ENCODE results near the gene CDH24.

DNA sequence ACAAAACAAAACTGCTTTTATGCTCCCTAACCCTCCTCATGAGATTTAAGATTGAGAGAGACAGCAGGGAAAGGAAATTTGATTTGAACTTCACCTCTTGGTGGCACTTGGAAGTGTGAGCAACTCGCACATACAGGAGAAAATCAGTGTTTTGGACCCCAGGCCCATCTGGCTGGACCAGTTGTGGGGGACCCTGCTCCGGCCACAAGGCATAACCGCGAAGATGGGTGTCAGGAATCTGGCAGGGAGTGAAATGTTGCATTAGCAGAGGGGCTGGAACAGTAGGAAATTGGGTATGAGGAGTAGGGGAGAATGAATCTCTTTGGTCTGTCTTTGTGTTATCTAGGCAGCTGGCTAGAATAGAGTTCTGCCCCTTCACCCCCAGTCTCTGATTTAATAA lies 46.3 kb upstream of the CDH24 start:
- TF ChIP-seq CTCF (IDR thresholded peaks at IDR 0.05) (no peak), E2F4 (CRISPR knock-in tag; IDR thresholded peaks at IDR 0.05; ENCODE audit: borderline replicate concordance, low read depth) (no peak), ATF3 (CRISPR knock-in tag; conservative IDR thresholded peaks at IDR 0.05) (no peak), E2F1 (CRISPR knock-in tag; IDR thresholded peaks at IDR 0.05) (no peak), STAT6 (CRISPR knock-in tag; conservative IDR thresholded peaks at IDR 0.05; ENCODE audit: low read depth) (no peak), NFYB (CRISPR knock-in tag; conservative IDR thresholded peaks at IDR 0.05; ENCODE audit: low read depth) (no peak), ATF2 (CRISPR knock-in tag; IDR thresholded peaks at IDR 0.05; ENCODE audit: borderline replicate concordance, low read depth) (no peak), SP1 (CRISPR knock-in tag; conservative IDR thresholded peaks at IDR 0.05) (no peak), EMX1 (CRISPR knock-in tag; IDR thresholded peaks at IDR 0.05) (no peak), NR2C2 (CRISPR knock-in tag; IDR thresholded peaks at IDR 0.05) (no peak)
- TF ChIP-seq, protein P1, sequence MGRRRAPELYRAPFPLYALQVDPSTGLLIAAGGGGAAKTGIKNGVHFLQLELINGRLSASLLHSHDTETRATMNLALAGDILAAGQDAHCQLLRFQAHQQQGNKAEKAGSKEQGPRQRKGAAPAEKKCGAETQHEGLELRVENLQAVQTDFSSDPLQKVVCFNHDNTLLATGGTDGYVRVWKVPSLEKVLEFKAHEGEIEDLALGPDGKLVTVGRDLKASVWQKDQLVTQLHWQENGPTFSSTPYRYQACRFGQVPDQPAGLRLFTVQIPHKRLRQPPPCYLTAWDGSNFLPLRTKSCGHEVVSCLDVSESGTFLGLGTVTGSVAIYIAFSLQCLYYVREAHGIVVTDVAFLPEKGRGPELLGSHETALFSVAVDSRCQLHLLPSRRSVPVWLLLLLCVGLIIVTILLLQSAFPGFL (CRISPR knock-in tag; IDR thresholded peaks at IDR 0.05; ENCODE audit: borderline replicate concordance) = no peak
- TF ChIP-seq, protein P2, sequence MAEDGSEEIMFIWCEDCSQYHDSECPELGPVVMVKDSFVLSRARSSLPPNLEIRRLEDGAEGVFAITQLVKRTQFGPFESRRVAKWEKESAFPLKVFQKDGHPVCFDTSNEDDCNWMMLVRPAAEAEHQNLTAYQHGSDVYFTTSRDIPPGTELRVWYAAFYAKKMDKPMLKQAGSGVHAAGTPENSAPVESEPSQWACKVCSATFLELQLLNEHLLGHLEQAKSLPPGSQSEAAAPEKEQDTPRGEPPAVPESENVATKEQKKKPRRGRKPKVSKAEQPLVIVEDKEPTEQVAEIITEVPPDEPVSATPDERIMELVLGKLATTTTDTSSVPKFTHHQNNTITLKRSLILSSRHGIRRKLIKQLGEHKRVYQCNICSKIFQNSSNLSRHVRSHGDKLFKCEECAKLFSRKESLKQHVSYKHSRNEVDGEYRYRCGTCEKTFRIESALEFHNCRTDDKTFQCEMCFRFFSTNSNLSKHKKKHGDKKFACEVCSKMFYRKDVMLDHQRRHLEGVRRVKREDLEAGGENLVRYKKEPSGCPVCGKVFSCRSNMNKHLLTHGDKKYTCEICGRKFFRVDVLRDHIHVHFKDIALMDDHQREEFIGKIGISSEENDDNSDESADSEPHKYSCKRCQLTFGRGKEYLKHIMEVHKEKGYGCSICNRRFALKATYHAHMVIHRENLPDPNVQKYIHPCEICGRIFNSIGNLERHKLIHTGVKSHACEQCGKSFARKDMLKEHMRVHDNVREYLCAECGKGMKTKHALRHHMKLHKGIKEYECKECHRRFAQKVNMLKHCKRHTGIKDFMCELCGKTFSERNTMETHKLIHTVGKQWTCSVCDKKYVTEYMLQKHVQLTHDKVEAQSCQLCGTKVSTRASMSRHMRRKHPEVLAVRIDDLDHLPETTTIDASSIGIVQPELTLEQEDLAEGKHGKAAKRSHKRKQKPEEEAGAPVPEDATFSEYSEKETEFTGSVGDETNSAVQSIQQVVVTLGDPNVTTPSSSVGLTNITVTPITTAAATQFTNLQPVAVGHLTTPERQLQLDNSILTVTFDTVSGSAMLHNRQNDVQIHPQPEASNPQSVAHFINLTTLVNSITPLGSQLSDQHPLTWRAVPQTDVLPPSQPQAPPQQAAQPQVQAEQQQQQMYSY (CRISPR knock-in tag; IDR thresholded peaks at IDR 0.05) = no peak

All from WTC11 (cell line).